SK-N-SH (cell line): ENCODE measurements around the gene PPT2.

Experiments
- FOXM1 ChIP-seq: IDR thresholded peaks from 2 replicates; pipeline ENCODE4 v1.4.0; 2012; ENCODE audit warnings: low read depth, mild to moderate bottlenecking
- JUND ChIP-seq: IDR thresholded peaks from 2 replicates; pipeline ENCODE4 v1.4.0; 2012
- POLR2AphosphoS5 ChIP-seq: IDR thresholded peaks from 2 replicates; pipeline ENCODE4 v1.6.1; 2012; ENCODE audit warnings: low read depth, low read length
- RAD21 ChIP-seq: IDR thresholded peaks from 2 replicates; pipeline ENCODE4 v1.6.1; 2012; ENCODE audit warnings: mild to moderate bottlenecking, low read length
- RFX5 ChIP-seq: IDR thresholded peaks from 2 replicates; pipeline ENCODE4 v1.6.1; 2012; ENCODE audit warnings: mild to moderate bottlenecking, improper control_type of control experiment, low read length
- SIN3A ChIP-seq: IDR thresholded peaks from 2 replicates; pipeline ENCODE4 v1.6.1; 2012; ENCODE audit warnings: low read depth, mild to moderate bottlenecking, low read length, moderate library complexity, borderline replicate concordance
- TF ChIP-seq, protein P1 (sequence below): fragments of 200-600 bp; sonication (generic); IDR thresholded peaks from 2 replicates; pipeline ENCODE4 v1.6.1; 2017; ENCODE audit warnings: antibody characterized with exemption, mild to moderate bottlenecking, moderate library complexity
- TF ChIP-seq, protein P2 (sequence below): IDR thresholded peaks from 2 replicates; pipeline ENCODE4 v1.4.0; 2012; ENCODE audit warnings: low read depth, borderline replicate concordance

DNA sequence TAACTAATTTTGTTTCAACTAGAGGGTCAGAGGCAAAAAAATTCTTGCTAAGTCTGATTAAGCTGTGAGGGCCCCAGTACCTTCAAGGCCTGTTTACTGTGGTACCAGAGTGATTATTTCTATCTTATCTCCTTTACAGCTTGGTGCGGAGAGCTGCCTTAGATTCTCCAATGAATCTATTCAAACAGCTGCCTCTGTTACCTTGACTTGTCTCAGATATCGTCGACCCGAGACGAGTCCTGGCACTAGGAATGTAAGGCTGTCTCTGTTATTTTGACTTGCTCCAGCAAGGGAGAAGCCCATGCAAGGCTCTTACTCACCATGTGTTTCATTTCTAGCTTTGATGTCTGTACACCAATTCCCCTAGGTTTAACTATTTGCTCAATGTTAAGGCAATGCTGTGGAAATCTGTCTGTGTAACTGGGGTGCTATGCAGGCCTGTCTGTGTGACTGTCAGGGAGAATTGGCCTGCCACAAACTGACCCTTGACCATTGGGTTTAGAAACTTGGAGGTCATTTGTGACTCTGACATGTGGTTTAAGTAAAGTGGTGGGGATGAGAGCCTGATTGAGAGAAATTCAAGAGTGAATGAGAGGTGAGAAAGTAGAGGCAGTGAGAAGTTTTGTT is 13.4 kb upstream of the PPT2 start:
- TF ChIP-seq, protein P1, sequence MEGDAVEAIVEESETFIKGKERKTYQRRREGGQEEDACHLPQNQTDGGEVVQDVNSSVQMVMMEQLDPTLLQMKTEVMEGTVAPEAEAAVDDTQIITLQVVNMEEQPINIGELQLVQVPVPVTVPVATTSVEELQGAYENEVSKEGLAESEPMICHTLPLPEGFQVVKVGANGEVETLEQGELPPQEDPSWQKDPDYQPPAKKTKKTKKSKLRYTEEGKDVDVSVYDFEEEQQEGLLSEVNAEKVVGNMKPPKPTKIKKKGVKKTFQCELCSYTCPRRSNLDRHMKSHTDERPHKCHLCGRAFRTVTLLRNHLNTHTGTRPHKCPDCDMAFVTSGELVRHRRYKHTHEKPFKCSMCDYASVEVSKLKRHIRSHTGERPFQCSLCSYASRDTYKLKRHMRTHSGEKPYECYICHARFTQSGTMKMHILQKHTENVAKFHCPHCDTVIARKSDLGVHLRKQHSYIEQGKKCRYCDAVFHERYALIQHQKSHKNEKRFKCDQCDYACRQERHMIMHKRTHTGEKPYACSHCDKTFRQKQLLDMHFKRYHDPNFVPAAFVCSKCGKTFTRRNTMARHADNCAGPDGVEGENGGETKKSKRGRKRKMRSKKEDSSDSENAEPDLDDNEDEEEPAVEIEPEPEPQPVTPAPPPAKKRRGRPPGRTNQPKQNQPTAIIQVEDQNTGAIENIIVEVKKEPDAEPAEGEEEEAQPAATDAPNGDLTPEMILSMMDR: no peak
- TF ChIP-seq FOXM1: no peak
- no peak for TF ChIP-seq JUND
- TF ChIP-seq POLR2AphosphoS5: no peak
- no peak for TF ChIP-seq RAD21
- TF ChIP-seq RFX5: no peak
- TF ChIP-seq, protein P2, sequence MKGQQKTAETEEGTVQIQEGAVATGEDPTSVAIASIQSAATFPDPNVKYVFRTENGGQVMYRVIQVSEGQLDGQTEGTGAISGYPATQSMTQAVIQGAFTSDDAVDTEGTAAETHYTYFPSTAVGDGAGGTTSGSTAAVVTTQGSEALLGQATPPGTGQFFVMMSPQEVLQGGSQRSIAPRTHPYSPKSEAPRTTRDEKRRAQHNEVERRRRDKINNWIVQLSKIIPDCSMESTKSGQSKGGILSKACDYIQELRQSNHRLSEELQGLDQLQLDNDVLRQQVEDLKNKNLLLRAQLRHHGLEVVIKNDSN: no peak
- no peak for TF ChIP-seq SIN3A
